H7 (cell line): ENCODE data around the gene KMT5C. TPM values are rescaled to one million over a fixed set of nuclear protein-coding genes. Genes with fewer than 3 reads are reported as not detected.

ENCODE experiments used
- DNase-seq: peaks from one replicate; pipeline ENCODE4 v3.0.0; 2012
- H3K27me3 ChIP-seq: 2 replicates; pipeline ENCODE4 v1.6.0; 2011; ENCODE audit warnings: mild to moderate bottlenecking, low read length; ENCODE audit not compliant: control insufficient read depth, insufficient read depth
- H3K36me3 ChIP-seq: replicated peaks from 2 replicates; pipeline ENCODE4 v1.5.1; 2011; ENCODE audit warnings: low read length; ENCODE audit not compliant: control insufficient read depth, insufficient read depth
- H3K4me3 ChIP-seq: 2 replicates; pipeline ENCODE4 v1.5.1; 2011; ENCODE audit warnings: low read depth, mild to moderate bottlenecking, control low read depth, low read length, moderate library complexity; ENCODE audit not compliant: insufficient read depth
- total RNA-seq: library from RNA; depleted of rRNA; stranded (reverse); fragments of >200 nt; shearing (Covaris generic); gene quantifications from 2 replicates; pipeline ENCODE4 v1.2.3, GENCODE V29; 2014

KMT5C gene
- total RNA-seq, 1 experiment from 2014 or later, result 36.1 TPM

DNA sequence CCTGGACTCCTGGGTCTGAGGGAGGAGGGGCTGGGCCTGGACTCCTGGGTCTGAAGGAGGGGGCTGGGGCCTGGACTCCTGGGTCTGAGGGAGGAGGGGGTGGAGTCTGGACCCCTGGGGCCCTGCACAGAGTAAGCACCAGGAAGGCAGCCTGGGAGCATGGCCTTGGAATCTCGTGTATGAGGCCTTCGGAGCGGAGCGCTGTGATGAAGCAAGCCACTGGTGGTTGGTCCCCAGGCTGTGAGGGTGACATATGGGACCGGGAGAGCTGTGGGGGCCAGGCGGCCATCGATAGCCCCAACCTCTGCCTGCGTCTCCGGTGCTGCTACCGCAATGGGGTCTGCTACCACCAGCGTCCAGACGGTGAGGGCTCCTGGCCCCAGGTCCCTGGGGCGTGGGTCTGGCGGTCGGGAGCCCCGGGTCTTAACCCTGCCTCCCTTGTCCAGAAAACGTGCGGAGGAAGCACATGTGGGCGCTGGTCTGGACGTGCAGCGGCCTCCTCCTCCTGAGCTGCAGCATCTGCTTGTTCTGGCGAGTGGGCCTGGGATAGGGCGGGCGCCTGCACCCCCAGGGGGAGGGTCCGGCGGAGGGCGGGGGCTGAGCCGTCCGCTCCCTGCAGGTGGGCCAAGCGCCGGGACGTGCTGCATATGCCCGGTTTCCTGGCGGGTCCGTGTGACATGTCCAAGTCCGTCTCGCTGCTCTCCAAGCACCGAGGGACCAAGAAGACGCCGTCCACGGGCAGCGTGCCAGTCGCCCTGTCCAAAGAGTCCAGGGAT is 37.9 kb downstream of the KMT5C start:
- Histone ChIP-seq H3K4me3 (peak overlapping the region; percentile 43), H3K36me3 (no peaks in the 10 kb centered on the region), H3K27me3 (peaks cover 12% of the 10 kb centered on the region)
- peak; percentile 89 for DNase-seq

DNA sequence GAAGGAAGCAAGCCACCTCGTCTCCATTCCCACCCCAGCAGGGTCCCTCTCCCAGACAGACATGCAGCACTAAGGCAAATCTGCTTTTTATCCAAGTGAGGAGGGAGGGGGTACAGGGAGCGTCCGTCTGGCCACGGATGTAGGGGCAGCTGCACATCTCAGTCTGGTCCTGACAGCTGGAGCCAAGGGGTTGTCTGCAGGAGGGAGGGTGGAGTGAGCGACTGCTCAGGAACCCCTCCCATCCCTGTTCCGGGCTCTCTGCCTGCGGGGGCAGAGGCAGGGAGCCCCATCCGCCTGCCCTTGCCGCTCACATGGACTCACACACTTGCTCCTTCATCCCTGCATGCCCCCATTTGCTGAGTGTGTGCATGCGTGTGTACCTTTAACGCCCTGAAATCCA is 39.5 kb downstream of the KMT5C start:
- Histone ChIP-seq H3K36me3 (no peaks in the 10 kb centered on the region), H3K4me3 (no peak overlapping the region), H3K27me3 (peaks cover 20% of the 10 kb centered on the region)
- peak; percentile 40 for DNase-seq

DNA sequence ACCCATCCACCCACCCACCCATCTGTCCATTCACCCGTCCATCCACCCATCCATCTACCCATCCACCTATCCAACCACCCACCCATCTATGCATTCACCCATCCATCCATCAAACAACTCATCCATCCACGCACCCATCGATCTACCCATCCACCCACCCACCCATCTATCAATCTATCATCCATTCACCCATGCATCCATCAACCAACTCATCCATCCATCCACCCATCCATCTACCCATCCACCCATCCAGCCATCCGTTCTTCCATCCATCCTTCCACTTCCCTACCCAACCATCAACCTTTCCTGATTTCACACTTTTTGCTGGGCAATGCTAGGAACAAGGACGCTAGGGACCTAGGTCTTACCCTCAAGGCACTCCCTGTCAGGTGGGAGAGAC is 42.3 kb downstream of the KMT5C start:
- no peak overlapping the region for H3K4me3 ChIP-seq
- peaks cover 23% of the 10 kb centered on the region for H3K27me3 ChIP-seq
- H3K36me3 ChIP-seq, result peaks cover 5% of the 10 kb centered on the region
- DNase-seq, result no peak

DNA sequence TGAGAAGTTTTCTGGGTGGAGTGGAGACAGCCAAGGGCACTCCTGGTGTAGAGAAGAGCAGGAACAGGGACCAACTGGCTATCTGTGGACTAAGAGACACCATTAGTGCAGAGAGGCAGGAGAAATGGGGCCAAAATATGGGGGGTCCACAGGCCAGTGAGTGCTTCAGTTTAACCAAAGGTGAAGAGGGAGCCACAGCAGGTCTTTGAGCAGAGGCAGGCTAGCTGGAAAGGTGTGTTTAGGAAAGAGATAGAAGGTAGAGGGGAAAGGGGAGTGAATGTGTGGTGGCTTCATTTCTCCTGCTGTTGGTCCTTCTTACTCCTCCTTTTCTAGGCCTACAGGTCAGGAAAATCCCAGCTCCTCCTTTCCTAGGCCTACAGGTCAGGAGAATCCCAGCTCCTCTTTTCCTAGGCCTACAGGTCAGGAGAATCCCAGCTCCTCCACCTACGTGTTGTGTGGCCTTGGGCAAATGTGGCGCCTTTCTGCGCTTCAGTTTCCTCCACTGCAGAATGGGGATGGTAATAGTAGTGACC is 42.9 kb downstream of the KMT5C start:
- no peak for DNase-seq
- no peak overlapping the region for H3K4me3 ChIP-seq
- peaks cover 11% of the 10 kb centered on the region for H3K36me3 ChIP-seq
- H3K27me3 ChIP-seq, result peaks cover 20% of the 10 kb centered on the region

DNA sequence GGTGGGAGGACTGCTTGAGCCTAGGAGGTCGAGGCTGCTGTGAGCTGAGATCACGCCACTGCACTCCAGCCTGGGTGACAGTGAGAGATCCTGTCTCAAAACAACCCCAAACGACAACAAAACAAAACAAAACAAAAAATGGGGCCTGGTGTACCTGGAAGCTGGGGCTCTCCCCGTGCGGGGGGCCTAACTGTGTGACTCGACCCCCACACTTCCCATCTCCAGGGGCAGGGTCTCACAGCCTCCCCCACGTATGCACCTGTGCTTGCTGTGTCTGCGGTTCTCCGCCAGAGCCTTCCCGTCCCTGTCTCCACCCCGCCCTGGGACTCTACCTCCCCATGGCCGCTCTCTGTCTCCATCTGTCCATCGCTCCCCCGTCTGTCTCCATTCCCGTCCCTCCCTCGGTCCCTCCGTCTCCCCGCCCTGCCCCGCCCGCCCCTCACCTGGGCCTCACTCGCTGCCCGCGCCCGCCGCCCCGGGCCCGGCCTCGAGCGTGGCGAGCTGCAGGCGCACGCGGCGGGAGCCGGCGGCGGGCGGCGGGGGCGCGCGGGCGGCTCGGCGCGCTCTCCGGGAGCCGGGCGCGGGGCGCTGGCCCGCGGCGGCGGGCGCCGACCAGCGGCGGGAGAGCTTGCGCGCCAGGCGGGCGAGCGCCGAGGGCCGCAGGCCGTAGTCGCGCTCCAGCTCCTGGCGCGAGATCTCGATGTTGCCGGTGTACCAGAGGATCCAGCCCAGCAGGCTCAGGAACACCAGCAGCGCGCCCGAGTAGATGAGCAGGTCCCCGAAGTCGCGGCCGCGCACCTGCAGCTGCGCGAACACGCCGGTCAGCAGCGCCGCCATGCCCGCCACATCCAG is 43.8 kb downstream of the KMT5C start:
- H3K4me3 ChIP-seq, result peak overlapping the region; percentile 94
- DNase-seq, result peak; percentile 88
- H3K27me3 ChIP-seq, result peaks cover 14% of the 10 kb centered on the region; the same call in 1 of the 2 replicates
- H3K36me3 ChIP-seq, result peaks cover 19% of the 10 kb centered on the region

DNA sequence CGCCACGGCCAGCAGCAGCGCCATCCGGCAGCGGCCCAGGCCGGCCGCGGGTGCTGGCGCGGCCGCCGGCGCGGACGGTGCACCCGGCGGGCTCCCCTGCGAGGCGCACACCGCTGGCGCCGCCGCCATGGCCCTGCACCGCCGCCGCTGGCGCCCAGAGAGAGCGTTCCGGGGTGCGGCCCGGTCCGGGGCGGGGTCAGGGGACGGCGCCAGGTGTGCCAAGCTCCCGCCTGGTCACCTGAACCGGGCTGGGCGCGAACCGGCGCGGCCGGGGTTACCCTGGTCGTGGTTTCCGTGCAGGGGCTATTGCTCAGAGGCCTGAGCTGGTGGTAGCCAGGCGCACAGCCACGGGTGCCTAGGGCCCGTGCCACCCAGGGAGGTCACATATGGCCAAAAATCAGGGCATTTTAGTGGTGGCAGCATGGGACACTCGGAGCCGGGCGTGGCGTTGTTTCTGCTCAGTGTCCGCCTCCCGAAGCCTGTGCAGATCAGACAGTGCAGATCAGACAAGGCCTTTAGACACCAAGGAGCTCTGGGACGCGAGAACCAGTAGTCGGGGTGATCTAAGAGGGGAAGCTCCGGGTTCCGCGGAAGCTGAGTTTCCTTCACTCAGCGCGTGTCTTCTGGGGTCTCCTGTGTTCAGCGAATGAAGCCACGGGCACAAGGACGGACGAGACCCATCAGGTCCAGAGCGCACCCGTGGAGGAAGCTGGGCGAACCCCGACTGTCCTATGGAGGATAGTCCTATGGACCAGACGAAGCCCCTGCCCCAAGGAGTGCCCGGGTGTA is 44.6 kb downstream of the KMT5C start, which contains the start of gene TMEM238:
TSS of gene TMEM238 (minus strand) at position 162 of the 789 bp plus-strand sequence. CDS start at position 129, 33 bp downstream.
- peak within 1 kb of the TSS; percentile 94 for H3K4me3 ChIP-seq
- peaks cover 27% of the 10 kb centered on the region for H3K36me3 ChIP-seq
- peak; percentile 75 for DNase-seq
- H3K27me3 ChIP-seq, result peaks cover 13% of the 10 kb centered on the region; the same call in 1 of the 2 replicates

DNA sequence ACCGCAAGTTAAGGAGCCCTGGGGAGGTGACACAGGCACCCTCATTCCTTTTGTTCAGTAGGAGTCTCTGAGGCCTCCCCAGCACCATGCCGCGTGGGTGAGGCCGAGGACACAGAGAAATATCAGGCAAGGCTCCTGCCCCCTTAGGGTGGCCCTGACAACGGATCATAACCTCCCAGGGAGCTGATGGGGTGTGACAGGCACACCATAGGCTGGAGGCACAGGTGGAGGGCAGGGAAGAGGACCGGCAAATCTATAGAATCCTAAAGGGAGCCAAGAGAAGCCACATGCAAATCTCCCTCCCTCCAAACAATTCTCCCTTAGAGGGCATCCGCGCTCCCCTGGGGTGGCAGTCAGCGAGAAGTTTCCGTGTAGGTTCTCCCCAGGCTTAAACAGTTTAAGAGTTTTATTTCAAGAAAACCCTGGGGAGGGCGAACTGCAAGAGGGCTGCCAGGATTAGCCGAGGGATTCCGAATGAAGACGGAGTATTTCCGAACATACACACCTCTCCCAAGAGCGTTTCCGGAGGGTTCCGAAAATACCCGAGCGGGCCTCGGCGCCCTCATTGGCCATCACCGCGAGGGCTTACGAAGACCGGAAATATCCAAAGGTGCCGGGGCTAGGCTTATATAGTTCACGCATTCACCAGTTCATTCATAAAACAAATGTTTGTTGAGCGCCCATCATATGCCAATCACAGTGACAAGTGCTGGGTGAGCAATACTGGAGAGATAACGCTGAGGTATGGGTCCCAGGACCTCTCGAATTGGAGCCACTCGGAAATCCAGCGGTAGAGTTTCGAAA is 45.4 kb downstream of the KMT5C start:
- peak; percentile 93 for DNase-seq

DNA sequence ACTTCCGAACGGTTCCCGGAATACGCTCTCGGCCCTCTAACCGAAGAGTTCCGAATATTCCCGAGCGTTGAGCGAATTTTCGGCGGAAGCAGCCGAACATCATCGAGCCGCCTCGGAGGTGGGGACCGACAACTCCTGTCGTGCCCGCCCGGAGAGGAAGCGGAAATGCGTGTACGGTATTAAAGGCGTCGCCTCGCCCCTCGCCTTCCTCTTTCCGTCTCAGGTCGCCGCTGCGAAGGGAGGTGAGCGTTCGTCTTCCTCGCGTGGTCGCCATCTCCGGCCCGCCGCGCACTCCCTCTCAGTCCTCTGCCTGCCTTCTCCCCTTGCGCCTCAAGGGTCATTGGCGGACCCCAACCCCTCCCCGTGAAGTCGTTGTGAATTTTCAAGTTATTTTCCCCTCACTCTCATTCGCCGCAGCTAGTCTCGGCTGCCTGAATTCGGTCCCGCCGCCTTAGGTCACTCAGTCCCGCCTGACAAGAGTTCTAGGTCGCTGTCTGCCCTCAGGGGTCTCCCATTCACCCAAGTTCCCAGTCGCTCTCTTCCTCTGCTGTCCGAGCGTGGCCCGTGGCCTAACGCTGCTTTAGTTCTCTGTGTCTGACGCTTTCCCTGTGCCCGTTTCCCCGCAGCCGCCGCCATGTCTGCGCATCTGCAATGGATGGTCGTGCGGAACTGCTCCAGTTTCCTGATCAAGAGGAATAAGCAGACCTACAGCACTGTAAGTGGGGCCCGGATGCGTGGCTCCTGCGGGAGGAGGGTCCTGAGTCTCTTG is 46.2 kb downstream of the KMT5C start, which contains the start of gene RPL28:
TSS of gene RPL28 (plus strand) at position 209 of the 769 bp plus-strand sequence. CDS start at position 635, 426 bp downstream.
- Histone ChIP-seq H3K27me3 (peaks cover 13% of the 10 kb centered on the region; the same call in 1 of the 2 replicates), H3K4me3 (peak within 1 kb of the TSS; percentile 94), H3K36me3 (peaks cover 28% of the 10 kb centered on the region)
- peak; percentile 96 for DNase-seq

More for the DNA sequence above, 45.4 kb downstream of the KMT5C start:
- peaks cover 28% of the 10 kb centered on the region for H3K36me3 ChIP-seq
- peaks cover 13% of the 10 kb centered on the region; the same call in 1 of the 2 replicates for H3K27me3 ChIP-seq
- H3K4me3 ChIP-seq, result peak overlapping the region; percentile 94

DNA sequence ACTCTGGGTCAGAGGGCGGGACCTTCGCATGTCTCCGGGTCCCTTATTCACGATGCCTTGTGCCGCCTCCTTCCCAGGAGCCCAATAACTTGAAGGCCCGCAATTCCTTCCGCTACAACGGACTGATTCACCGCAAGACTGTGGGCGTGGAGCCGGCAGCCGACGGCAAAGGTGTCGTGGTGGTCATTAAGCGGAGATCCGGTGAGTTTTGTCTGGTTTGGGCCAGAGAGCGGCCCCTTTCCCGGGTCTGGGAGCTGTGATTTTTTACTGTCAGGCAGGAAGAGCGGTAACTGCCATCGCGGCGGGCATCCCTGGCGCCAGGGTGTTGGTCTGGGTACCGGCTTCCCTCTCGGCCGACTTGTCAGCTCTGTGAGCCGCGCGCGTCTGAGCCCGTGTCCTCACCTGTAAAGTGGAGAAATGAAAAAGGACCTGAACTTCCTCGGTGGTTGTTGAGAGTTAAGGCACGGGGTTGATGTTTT is 46.9 kb downstream of the KMT5C start:
- Histone ChIP-seq H3K36me3 (peaks cover 28% of the 10 kb centered on the region), H3K27me3 (peaks cover 13% of the 10 kb centered on the region; the same call in 1 of the 2 replicates), H3K4me3 (peak overlapping the region; percentile 94)
- peak; percentile 33 for DNase-seq

DNA sequence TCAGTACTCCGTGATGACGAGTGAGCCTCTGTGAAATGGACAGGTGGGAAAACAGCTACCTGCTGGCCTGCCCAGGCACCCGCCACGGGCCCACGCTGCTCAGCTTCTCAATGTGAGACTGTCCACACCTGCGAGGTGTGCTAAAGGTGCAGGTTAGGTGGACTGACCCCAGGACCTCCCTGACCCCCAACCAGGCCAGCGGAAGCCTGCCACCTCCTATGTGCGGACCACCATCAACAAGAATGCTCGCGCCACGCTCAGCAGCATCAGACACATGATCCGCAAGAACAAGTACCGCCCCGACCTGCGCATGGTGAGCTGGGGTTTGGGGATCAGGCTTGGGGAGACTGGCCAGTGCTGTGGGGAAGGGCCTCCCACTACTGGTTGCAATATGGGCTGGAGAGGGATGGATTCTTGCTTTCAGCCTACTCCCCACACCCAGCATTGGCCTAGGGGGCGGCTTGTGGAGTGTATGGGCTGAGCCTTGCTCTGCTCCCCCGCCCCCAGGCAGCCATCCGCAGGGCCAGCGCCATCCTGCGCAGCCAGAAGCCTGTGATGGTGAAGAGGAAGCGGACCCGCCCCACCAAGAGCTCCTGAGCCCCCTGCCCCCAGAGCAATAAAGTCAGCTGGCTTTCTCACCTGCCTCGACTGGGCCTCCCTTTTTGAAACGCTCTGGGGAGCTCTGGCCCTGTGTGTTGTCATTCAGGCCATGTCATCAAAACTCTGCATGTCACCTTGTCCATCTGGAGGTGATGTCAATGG is 48.2 kb downstream of the KMT5C start:
- peak; percentile 38 for DNase-seq
- peaks cover 7% of the 10 kb centered on the region; the same call in 1 of the 2 replicates for H3K27me3 ChIP-seq
- H3K4me3 ChIP-seq, result no peak overlapping the region
- H3K36me3 ChIP-seq, result peaks cover 28% of the 10 kb centered on the region

DNA sequence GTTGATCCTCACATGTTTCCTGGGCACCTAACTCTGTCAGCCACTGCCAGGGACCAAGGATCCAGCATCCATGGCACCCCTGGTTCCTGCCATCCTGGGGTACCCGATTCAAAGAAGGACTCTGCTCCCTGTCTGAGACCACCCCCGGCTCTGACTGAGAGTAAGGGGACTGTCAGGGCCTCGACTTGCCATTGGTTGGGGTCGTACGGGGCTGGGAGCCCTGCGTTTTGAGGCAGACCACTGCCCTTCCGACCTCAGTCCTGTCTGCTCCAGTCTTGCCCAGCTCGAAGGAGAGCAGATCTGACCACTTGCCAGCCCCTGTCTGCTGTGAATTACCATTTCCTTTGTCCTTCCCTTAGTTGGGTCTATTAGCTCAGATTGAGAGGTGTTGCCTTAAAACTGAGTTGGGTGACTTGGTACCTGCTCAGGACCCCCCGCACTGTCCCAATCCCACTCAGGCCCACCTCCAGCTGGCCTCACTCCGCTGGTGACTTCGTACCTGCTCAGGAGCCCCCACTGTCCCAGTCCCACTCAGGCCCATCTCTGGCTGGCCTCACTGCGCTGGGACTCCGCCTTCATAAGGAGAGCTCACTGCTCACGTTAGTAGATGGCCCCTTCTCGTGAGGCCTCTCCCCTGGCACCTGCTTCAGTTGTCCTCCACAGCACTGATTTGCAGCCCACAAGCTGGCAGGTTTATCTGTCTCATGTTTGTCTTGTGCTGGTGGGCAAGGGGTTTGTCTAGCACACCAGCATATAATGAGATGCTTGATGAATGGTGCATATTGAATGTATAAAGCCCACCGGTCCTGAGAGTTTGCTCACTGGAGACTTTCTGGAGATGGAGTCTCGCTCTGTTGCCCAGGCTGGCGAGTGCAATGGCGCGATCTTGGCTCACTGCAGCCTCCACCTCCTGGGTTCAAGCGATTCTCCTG is 50.0 kb downstream of the KMT5C start:
- Histone ChIP-seq H3K27me3 (no peaks in the 10 kb centered on the region; the same call in 1 of the 2 replicates), H3K4me3 (no peak overlapping the region), H3K36me3 (peaks cover 28% of the 10 kb centered on the region)
- peak; percentile 36 for DNase-seq
